ENCODE measurements around the gene OR10H5.

DNA sequence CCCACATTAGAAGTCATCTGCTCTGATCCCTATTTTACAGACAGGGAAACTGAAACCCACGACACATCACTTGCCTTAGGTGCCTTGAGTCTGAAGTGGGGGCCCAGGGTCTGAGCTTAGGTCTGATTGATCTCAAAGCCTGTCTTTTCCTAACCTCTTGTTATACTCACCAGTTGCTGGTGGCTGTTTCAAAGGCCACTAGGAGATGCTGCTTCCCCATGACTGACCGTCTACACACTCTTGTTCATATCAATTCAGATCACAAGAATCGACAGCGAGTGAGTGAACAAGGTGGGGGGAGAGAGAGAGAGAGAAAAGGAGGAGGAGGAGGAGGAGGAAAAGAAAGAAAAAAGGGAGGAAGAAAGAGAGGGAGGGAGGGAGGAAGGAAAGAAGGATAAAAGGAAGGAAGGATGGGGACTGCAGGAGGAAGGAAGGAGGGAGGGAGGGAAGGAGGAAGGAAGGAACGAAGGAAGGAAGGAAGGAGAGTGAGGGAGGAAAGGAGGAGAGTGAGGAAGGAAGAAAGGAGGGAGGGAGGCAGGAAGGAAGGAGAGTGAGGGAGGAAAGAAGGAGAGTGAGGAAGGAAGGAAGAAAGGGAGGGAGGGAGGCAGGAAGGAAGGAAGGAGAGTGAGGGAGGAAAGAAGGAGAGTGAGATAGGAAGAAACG lies 24.7 kb downstream of the OR10H5 start:
- TF ChIP-seq, protein P1, sequence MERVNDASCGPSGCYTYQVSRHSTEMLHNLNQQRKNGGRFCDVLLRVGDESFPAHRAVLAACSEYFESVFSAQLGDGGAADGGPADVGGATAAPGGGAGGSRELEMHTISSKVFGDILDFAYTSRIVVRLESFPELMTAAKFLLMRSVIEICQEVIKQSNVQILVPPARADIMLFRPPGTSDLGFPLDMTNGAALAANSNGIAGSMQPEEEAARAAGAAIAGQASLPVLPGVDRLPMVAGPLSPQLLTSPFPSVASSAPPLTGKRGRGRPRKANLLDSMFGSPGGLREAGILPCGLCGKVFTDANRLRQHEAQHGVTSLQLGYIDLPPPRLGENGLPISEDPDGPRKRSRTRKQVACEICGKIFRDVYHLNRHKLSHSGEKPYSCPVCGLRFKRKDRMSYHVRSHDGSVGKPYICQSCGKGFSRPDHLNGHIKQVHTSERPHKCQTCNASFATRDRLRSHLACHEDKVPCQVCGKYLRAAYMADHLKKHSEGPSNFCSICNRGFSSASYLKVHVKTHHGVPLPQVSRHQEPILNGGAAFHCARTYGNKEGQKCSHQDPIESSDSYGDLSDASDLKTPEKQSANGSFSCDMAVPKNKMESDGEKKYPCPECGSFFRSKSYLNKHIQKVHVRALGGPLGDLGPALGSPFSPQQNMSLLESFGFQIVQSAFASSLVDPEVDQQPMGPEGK (CRISPR knock-in tag; IDR thresholded peaks at IDR 0.05; ENCODE audit: borderline replicate concordance), result no peak
- TF ChIP-seq CSRNP3 (CRISPR knock-in tag; IDR thresholded peaks at IDR 0.05), result no peak
- TF ChIP-seq TOX (CRISPR knock-in tag; IDR thresholded peaks at IDR 0.05; ENCODE audit: borderline replicate concordance), result no peak
